GM19455 (cell line): ENCODE measurements around the gene LTB.
A peak's percentile ranks its signal among the peaks of the same experiment; 100 is the strongest.

Source experiments
- ATAC-seq: cut with Tn5 transposase; IDR thresholded peaks from one replicate; pipeline ENCODE4 v1.9.1; 2021; ENCODE audit not compliant: unreplicated experiment

LTB gene, protein sequence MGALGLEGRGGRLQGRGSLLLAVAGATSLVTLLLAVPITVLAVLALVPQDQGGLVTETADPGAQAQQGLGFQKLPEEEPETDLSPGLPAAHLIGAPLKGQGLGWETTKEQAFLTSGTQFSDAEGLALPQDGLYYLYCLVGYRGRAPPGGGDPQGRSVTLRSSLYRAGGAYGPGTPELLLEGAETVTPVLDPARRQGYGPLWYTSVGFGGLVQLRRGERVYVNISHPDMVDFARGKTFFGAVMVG

DNA sequence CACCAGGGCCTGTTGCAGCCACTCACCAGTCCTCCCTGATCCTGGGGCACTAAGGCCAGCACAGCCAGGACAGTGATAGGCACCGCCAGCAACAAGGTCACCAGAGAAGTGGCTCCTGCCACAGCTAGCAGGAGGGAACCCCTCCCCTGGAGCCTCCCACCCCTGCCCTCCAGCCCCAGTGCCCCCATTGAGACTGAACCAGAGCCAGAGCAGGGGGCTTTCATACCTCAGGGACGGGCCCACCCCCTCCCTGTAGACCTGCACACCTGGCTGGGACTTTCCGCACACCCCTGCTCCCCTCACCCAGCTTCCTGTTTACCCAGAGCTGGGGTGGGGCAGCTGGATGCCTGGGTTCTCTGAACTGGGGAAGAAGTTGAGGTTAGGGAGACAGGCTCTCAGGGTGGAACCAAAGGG is at the start of gene LTB:
Gene LTB, minus strand, starts transcription at position 195 of the 414 bp plus-strand sequence. Its CDS starts 7 bp downstream, at position 188.
- ATAC-seq: no peak

DNA sequence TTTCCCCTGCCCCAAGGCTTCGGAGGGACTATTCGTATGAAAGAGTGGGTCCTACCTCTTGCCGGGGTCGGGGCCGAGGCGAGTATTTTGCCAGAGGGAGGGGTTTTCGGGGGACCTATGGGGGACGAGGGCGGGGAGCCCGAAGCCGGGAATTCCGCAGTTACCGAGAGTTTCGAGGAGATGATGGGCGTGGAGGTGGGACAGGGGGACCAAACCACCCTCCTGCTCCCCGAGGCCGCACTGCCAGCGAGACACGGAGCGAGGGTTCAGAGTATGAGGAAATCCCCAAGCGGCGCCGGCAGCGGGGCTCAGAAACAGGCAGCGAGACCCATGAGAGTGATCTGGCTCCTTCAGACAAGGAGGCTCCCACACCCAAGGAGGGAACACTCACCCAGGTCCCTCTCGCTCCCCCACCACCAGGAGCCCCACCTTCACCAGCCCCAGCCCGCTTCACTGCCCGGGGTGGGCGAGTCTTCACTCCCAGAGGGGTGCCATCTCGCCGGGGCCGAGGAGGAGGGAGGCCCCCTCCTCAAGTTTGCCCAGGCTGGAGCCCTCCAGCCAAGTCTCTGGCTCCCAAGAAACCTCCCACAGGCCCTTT is 49.6 kb upstream of the LTB start:
- no peak for ATAC-seq

DNA sequence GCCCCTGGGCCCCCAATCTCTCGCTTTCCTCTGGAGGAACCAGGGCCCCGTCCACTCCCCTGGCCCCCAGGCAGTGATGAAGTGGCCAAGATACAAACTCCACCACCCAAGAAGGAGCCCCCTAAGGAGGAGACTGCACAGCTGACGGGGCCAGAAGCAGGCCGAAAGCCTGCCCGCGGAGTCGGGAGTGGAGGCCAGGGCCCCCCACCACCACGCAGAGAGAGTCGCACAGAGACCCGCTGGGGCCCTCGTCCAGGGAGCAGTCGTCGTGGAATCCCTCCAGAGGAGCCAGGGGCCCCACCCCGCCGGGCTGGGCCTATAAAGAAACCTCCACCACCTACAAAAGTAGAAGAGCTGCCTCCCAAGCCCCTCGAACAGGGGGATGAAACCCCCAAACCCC is 49.0 kb upstream of the LTB start:
- no peak for ATAC-seq

DNA sequence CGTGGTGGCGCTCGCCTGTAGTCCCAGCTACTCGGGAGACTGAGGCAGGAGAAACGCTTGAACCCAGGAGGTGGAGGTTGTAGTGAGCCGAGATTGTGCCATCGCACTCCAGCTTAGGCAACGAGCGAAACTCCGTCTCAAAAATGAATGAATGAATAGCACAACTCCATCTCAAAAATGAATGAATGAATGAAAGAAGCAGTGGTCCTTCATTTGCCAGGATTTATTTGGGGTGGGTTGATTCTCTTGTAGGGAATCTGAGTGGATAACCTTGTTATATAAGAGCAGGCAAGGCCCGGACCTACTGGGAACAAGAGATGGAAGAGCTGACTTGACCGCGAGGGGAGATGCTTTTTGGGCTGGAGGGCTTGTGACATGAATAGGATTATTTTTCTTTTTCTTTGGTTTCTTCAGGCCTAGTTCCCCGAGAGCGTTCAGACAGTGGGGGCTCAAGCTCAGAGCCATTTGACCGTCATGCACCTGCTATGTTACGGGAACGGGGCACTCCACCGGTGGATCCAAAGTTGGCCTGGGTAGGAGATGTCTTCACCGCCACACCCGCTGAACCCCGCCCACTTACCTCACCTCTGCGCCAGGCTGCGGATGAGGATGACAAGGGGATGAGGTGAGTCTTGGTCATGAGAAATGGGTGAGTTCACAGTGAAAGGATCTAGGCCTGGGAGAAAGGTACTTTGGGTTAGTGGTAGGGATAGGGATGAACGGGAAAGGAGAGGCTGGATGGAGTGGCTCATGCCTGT is 48.1 kb upstream of the LTB start:
- no peak for ATAC-seq

DNA sequence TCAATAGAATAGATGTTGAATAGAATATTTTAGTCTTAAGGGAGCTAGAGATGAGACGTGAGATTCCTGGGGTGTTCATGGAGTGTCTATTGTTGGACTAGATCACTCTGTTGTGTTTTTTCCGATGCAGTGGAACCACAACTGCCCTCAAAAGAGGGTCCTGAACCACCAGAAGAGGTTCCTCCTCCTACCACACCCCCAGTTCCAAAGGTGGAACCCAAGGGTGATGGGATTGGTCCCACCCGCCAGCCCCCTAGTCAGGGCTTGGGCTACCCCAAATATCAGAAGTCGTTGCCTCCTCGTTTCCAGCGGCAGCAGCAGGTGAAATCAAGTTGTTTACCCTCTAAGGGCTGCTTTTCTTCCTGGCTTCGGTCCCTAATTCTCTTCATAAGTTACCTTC is 46.8 kb upstream of the LTB start:
- no peak for ATAC-seq

DNA sequence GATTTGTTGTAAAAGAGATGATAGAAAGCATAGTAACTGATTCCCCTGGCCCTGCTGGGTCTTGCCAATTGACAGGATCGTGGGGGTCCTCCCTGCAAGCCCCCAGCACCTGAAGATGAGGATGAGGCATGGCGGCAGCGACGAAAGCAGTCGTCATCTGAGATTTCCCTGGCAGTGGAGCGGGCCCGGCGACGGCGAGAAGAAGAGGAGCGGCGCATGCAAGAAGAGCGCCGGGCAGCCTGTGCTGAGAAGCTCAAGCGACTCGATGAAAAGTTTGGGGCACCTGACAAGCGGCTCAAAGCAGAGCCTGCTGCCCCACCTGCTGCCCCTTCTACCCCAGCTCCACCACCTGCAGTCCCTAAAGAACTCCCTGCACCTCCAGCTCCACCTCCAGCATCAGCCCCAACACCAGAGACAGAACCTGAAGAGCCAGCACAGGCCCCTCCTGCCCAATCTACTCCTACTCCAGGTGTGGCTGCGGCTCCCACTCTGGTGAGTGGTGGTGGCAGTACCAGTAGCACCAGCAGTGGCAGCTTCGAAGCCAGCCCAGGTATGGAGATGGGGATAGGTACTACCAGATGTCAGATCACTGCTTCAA is 45.6 kb upstream of the LTB start:
- ATAC-seq: no peak

DNA sequence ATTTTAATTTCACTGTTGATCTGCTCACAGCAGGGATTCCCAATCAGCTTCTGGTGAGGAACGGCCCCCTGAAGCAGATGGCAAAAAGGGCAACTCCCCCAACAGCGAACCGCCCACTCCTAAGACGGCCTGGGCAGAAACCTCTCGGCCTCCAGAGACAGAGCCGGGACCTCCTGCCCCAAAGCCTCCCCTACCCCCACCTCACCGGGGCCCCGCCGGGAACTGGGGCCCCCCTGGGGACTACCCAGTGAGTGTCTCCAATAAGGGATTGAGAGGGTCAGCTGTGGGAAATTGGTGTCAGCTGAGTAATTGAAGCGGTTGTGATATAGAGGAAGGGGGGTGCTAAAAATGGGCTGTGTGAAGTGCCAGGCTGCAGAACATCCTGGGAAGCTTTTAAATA is 44.7 kb upstream of the LTB start:
- ATAC-seq: no peak

DNA sequence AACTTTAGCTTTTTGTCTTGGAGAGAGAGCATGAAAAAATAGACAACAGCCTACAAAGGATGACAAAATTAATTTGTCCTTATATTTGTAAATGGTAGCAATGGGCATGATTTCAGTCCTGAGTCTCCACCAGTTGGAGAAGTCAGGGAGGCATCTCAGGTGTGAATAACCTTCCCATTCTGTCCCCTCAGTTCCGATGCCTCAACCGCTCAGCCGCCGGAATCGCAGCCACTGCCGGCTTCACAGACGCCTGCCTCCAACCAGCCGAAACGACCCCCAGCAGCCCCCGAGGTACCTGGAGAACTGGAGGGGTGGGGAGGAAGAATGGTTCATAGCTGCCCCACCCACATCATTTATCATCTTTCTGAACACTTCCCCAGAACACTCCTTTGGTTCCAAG is 41.8 kb upstream of the LTB start:
- no peak for ATAC-seq

DNA sequence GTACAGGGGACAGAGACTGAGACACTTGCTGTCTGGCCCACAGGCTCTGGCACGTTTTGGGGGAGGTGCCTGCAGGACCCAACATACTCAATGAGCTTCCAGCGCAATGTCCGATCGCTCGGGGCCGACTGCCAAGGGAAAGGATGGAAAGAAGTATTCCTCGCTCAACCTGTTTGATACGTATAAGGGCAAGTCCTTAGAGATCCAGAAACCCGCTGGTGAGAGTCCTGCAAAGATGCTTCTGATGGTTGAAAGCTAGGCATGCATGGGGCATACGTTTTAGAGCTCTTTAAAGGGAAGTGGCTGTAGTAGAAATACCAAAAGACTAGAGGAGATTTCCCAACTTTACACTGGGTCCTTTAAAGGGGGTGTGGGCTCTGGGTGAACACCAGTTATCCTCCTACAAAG is 40.5 kb upstream of the LTB start:
- ATAC-seq: no peak

DNA sequence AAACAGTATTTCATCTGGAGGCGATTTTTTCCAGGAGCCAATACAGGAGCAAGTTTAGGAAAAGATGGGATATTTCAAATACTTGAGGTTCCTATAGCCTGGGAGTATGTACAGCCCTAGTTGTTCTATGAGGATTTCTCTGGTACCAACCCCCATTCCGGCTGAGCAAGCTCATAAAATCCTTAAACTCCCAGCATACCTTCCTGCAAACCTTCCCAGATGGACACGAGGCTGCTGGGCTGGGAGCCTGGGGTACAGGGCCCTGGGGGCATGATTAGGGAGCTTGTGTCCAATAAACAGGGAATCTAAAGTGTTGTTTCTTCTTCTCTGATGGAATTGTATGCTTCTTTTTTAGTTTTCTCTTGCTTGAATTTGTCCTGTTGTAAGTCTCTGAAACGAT is 39.8 kb upstream of the LTB start:
- no peak for ATAC-seq

DNA sequence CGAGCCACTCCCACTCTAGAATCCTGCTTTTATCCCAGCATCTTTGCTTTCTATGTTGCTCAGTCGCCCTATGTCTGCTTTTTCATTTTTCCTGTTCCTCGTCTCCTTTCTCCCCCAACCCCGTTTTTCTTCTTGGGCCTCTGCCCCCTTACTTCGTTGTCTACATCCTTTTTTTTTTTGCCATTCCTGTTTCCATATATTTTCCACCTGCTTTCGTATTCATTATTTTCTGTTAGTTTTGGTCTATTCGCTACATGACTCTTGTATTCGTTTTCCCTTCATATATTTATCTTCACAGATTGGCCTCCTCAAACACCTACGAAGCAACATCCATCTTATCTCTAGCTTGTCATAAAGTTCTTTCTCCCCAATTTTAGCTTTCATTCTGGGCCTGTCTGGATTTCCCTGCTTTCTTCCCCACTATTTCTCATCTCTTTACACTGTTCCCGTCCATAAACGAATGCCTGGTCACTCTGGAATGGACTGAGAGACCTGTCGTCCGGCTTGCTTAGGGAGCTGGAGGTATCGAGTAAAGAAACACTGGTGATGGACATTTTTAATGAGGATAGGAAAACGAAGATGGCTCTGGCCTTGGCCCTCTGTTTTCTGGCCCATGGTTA is 39.2 kb upstream of the LTB start:
- no peak for ATAC-seq

DNA sequence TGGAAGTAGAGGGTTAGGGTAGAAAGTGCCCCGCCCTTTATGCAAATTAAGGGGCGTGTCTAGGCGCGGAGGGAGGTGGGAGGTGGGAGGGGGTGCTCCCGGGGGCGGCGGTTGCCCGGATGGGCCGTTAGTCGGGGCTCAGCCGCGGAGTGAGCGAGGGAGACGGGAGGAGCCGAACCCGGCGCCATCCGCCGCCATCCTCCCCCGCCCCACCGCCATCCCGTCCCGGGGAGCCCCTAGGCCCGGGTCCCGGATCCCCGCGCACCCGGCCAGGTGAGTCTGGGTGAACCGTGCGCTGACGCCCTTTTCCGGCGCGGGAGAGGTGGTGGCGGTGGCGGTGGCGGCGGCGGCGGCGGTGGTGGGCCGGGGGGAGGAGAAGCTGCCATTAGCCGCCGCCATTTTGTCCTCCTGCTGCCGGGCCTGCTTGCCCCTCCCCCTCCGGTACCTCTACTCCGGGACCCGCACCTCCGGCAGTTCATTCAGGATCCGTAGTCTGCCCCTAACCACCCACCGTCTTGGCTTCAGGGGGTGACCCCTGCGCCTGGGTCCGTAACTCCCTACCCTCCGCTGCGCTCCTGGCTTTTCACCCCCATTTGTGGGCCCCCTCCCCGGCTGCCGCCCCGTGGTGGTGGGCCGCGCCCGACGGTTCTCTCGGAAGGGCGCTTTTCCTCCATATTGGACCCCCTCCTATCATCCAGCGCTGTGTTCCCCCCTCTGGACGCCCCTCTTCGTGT is 38.5 kb upstream of the LTB start, which contains the start of gene PRRC2A:
Gene PRRC2A, plus strand, starts transcription at position 130 of the 734 bp plus-strand sequence. CDS start 2,075 bp downstream, outside the sequence.
- peak; percentile 53 for ATAC-seq

DNA sequence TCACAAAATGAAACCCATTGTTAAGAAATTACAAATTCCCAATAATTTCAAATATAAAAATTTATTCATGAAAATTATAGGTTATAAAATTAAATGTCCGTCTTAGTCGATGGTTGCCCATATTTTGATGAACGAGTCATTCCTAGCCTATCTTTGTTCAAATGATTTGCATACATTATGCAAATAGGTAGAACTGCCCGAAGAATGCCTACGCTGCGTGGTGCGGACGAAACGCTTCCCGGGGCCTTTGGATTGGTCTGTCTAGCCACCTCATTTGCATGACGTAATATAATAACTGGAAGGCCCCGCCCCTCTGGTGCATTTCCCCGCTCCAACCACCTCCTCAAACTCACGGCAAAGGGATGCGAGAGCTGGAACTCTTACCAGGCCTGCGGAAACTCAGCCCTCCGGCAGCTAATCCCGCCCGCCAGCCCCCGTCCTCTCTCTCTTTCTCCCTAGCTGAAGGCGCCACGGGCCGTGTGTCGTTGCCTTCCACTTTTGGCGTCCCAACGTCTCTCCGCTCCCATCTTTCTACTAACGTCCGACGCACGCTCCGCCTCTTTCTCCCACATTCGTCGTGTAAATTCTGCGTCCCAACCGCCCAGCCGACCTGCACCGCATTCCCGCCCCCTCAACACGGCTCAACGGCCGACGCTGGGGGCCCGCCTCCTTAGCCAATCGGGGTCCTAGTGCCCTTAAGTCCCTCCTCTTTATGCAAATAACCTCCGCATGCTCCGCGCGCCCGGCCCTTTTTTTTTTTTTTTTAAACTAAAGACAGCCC is 37.8 kb upstream of the LTB start:
- peak; percentile 69 for ATAC-seq

DNA sequence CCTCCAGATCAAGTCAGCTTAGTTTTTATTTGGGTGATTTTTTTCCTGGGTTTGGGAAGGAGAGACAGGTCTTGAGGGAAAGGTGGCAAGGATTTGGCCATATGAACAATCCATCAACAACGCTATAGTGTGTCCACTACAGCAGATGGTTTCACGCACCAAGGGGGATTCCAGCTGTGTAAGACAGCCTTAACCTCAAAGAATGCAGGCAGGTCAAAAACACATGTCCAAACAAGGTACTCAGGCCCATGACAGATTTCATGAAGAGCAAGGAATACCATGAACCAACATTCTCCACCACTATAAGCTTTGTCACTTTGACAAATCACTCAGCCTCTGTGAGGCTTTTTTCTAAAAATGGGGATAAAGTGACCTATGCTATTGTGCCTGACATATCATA is 34.8 kb upstream of the LTB start:
- no peak for ATAC-seq

DNA sequence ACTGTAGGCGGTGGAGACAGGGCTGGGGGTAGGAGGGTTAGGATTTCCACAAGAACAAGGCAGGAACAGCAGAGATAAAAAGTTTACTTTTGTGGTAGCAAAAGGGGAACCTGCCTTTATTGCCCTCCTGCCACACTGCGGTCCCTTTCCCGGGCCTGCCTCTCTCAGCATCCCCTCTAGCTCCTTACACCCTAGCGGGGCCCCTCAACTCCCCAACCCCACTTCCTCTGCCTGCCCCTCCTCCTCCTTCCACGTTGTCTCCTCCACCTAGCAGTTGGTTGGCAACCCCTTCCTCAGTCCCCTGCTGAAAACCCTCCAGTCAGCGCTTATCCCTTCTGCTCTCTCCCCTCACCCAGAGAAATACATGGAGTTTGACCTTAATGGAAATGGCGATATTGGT is 33.5 kb upstream of the LTB start:
- no peak for ATAC-seq

DNA sequence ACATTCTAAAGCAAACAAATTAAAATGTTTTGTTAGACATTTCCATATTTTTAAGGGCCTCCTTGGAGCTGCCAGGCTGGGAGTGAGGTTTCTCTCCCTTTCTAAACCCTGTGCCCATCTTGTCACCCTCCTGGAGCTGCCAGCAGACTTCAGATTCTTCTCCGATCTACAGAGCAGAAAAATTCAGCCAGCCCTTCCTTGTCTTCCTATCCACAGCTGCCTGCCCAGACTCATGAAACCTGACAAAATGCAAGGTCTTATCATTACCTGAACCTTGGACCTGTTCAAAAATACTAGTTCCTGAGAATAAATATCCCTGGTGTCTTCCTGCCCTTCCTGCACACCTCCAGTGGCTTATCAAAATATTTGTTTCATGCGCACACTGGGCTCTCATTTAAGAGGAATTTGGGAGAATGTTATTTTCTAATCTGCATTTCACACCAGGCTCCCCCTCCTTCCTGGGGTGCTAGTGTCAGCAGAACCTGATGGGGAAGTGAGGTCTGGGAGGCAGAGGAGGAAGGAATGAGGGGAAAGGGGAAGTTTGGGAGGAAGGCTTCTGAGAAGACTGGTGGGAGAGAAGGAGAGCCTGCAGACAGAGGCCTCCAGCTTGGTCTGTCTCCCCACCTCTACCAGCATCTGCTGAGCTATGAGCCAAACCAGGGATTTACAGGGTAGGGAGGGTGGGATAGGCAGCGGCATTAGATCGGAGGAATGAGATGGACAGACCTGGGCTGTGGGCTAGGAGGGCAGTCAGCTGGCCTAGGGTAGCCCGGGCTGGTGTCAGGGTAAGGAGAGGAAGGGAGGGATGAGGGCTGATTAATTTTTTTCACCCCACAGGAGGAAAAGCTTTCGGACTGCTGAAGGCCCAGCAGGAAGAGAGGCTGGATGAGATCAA is 32.7 kb upstream of the LTB start, which contains the start of gene AIF1:
Gene AIF1, plus strand, starts transcription at position 551 of the 895 bp plus-strand sequence. Its CDS starts 96 bp downstream, at position 647.
- no peak for ATAC-seq

DNA sequence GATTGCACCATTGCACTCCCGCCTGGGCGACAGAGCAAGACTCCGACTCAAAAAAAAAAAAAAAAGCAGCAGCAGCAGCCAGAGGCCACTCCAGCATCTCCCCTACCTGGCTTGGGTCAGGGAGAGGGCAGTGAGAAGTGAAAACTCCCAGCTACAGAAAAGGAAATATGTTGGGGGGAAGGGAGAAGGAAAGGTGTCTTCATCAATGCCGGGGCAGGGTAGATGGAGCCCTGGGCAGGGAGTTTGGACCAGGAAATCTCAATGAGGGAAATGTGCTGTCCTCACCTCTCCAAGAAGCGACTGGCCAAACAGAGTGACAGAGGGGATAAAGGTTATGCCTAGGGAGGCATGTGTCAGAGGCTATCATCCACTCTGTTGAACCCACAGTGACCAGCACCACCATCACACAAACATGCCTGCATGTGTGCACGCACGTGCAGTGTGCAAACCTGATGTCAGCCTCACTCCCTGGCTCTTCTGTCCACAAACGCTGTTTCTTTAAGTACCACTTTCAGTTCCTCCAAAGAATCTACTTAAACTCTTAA is 31.9 kb upstream of the LTB start:
- ATAC-seq: no peak

DNA sequence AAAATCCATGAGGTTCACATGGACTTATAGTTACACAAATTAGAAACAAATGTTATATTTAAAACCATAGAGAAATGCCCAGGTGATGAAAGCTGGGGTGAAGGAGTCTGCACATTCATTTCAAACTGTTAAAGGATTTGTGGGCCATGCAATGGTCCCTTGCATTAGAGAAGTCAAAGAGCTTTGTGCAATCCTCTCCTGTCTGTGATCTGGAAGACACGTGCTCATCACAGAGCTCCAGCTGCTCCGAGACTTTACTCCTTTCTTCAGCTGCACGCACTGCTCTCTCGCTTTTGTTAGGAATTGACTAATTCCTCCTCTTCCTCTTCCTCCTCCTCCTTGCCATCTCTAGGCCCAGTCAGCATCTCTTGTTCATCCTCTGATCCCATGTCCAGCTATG is 28.7 kb upstream of the LTB start:
- no peak for ATAC-seq
